Nephron progenitor cell (in vitro differentiated cells): ENCODE data around the gene SYT1.

Source experiments
- DNase-seq: peaks from one replicate; pipeline ENCODE4 v3.0.0; 2021
- H3K27ac Mint-ChIP-seq: 2 replicates; pipeline ENCODE4 v1.8.0; 2021; ENCODE audit warnings: mild to moderate bottlenecking, moderate library complexity, mixed read lengths
- H3K27me3 Mint-ChIP-seq: 2 replicates; pipeline ENCODE4 v1.8.0; 2021; ENCODE audit warnings: mild to moderate bottlenecking, low read depth, mixed read lengths; ENCODE audit not compliant: poor library complexity
- H3K36me3 Mint-ChIP-seq: 2 replicates; pipeline ENCODE4 v1.8.0; 2021; ENCODE audit warnings: low read depth, mixed read lengths
- H3K4me1 Mint-ChIP-seq: 2 replicates; pipeline ENCODE4 v1.8.0; 2021; ENCODE audit warnings: mixed read lengths
- H3K4me3 Mint-ChIP-seq: 2 replicates; pipeline ENCODE4 v1.8.0; 2021; ENCODE audit warnings: mild to moderate bottlenecking, moderate library complexity, mixed read lengths
- H3K9me3 Mint-ChIP-seq: 2 replicates; pipeline ENCODE4 v1.8.0; 2021; ENCODE audit warnings: mild to moderate bottlenecking, moderate library complexity, mixed read lengths
- CTCF ChIP-seq: fragments of 200-600 bp; sonication (generic); IDR thresholded peaks from 2 replicates; pipeline ENCODE4 v1.5.0; 2021; ENCODE audit warnings: antibody characterized with exemption

Gene SYT1

GRCh38 chr12:78914859-78915331 is 50.3 kb downstream of the SYT1 start:
- H3K27ac Mint-ChIP-seq, result no peak overlapping the region
- H3K27me3 Mint-ChIP-seq, result no peaks in the 10 kb centered on the region
- peaks cover 4% of the 10 kb centered on the region for H3K4me1 Mint-ChIP-seq
- no peaks in the 10 kb centered on the region for H3K9me3 Mint-ChIP-seq
- H3K36me3 Mint-ChIP-seq, result peaks cover 5% of the 10 kb centered on the region
- no peak overlapping the region for H3K4me3 Mint-ChIP-seq
- DNase-seq, result no peak
- TF ChIP-seq CTCF, result no peak

GRCh38 chr12:78916845-78917480 is 52.4 kb downstream of the SYT1 start:
- no peaks in the 10 kb centered on the region for H3K36me3 Mint-ChIP-seq
- H3K4me3 Mint-ChIP-seq, result no peak overlapping the region
- peak overlapping the region; percentile 40 for H3K27ac Mint-ChIP-seq
- DNase-seq, result no peak
- peaks cover 4% of the 10 kb centered on the region for H3K4me1 Mint-ChIP-seq
- no peaks in the 10 kb centered on the region for H3K9me3 Mint-ChIP-seq
- H3K27me3 Mint-ChIP-seq, result no peaks in the 10 kb centered on the region
- no peak for TF ChIP-seq CTCF

GRCh38 chr12:78917513-78917912 is 52.9 kb downstream of the SYT1 start:
- Mint-ChIP-seq H3K27ac (peak overlapping the region; percentile 40), H3K9me3 (no peaks in the 10 kb centered on the region), H3K4me1 (peaks cover 4% of the 10 kb centered on the region), H3K4me3 (no peak overlapping the region), H3K36me3 (no peaks in the 10 kb centered on the region), H3K27me3 (no peaks in the 10 kb centered on the region)
- no peak for TF ChIP-seq CTCF
- DNase-seq, result no peak

- H3K4me1 Mint-ChIP-seq, result peaks cover 4% of the 10 kb centered on the region
- DNase-seq, result no peak
- H3K9me3 Mint-ChIP-seq, result no peaks in the 10 kb centered on the region
- no peaks in the 10 kb centered on the region for H3K36me3 Mint-ChIP-seq
- H3K27ac Mint-ChIP-seq, result no peak overlapping the region
- no peak for TF ChIP-seq CTCF
- no peaks in the 10 kb centered on the region for H3K27me3 Mint-ChIP-seq
- no peak overlapping the region for H3K4me3 Mint-ChIP-seq
Measured at GRCh38 chr12:78918268-78918667, 53.7 kb downstream of the SYT1 start.

GRCh38 chr12:78928200-78929074 is 63.9 kb downstream of the SYT1 start:
- Mint-ChIP-seq H3K4me1 (no peaks in the 10 kb centered on the region), H3K27ac (no peak overlapping the region), H3K9me3 (no peaks in the 10 kb centered on the region), H3K27me3 (no peaks in the 10 kb centered on the region), H3K36me3 (peaks cover 5% of the 10 kb centered on the region), H3K4me3 (no peak overlapping the region)
- DNase-seq, result no peak
- no peak for TF ChIP-seq CTCF

- H3K4me3 Mint-ChIP-seq, result no peak overlapping the region
- no peak for DNase-seq
- H3K4me1 Mint-ChIP-seq, result no peaks in the 10 kb centered on the region
- no peak for TF ChIP-seq CTCF
- H3K27ac Mint-ChIP-seq, result no peak overlapping the region
- H3K36me3 Mint-ChIP-seq, result peaks cover 5% of the 10 kb centered on the region
- H3K27me3 Mint-ChIP-seq, result no peaks in the 10 kb centered on the region
- H3K9me3 Mint-ChIP-seq, result no peaks in the 10 kb centered on the region
Measured at GRCh38 chr12:78929075-78929418, 64.5 kb downstream of the SYT1 start.
